Spleen (tissue), 11 donors: Measurements from ENCODE around the gene CAMK1D. TPM values are rescaled to one million over a fixed set of nuclear protein-coding genes. Genes with fewer than 3 reads are reported as not detected.
A peak's percentile ranks its signal among the peaks of the same experiment; 100 is the strongest.

ENCODE experiments used
- DNase-seq: peaks from one replicate; pipeline ENCODE4 v3.0.0-alpha.2; 2020
- H3K27ac ChIP-seq, 8 donors: fragments of 200-600 bp; sonication (generic) in 7 of 8; 1 replicate in 4 of 8; 2 replicates in 4 of 8; pipeline versions ENCODE4 v1.5.0 to v1.8.0; 2016 to 2021; ENCODE audit warnings: inconsistent platforms in 4 of 8, mild to moderate bottlenecking in 4 of 8, moderate library complexity in 1 of 8
- H3K27me3 ChIP-seq, 7 donors: fragments of 200-600 bp; sonication (generic) in 6 of 7; replicated peaks in 1 of 7; 1 replicate in 4 of 7; 2 replicates in 3 of 7; pipeline versions ENCODE4 v1.5.0 to v1.8.0; 2016 to 2021; ENCODE audit warnings: inconsistent platforms in 3 of 7, mild to moderate bottlenecking in 1 of 7
- H3K36me3 ChIP-seq, 6 donors: fragments of 200-600 bp; sonication (generic) in 5 of 6; 1 replicate in 4 of 6; 2 replicates in 2 of 6; pipeline versions ENCODE4 v1.5.0 to v1.8.0; 2016 to 2021; ENCODE audit warnings: inconsistent platforms in 2 of 6
- H3K4me1 ChIP-seq, 6 donors: fragments of 200-600 bp; sonication (generic) in 5 of 6; 1 replicate in 3 of 6; 2 replicates in 3 of 6; pipeline versions ENCODE4 v1.5.0 to v1.8.0; 2016 to 2021; ENCODE audit warnings: inconsistent platforms in 3 of 6
- H3K4me3 ChIP-seq, 8 donors: fragments of 200-600 bp; sonication (generic) in 7 of 8; 1 replicate in 4 of 8; 2 replicates in 4 of 8; pipeline versions ENCODE4 v1.5.0 to v1.8.0; 2016 to 2021; ENCODE audit warnings: inconsistent platforms in 4 of 8, mild to moderate bottlenecking in 4 of 8, moderate library complexity in 2 of 8
- H3K9me3 ChIP-seq, 8 donors: fragments of 200-600 bp; sonication (generic) in 7 of 8; 1 replicate in 4 of 8; 2 replicates in 4 of 8; pipeline versions ENCODE4 v1.5.0 to v1.8.0; 2016 to 2021; ENCODE audit warnings: inconsistent platforms in 4 of 8
- POLR2A ChIP-seq, 3 donors: fragments of 450-650 bp; IDR thresholded peaks; one replicate each; pipeline ENCODE4 v1.5.1; 2017; ENCODE audit warnings: antibody characterized with exemption in 3 of 3, mild to moderate bottlenecking in 1 of 3
- POLR2AphosphoS5 ChIP-seq, 3 donors: sonication (generic); formaldehyde crosslinking; IDR thresholded peaks; one replicate each; pipeline ENCODE4 v1.5.1; 2017; ENCODE audit warnings: antibody characterized with exemption in 3 of 3
- WGBS, 5 donors: extraction: QIAGEN DNeasy Blood & Tissue Kit in 3 of 5; methylation state at CpG; one replicate each; pipeline versions ENCODE4 v1.1.5 to v1.1.7; 2013 to 2018; 5-methylcytosine and 5-hydroxymethylcytosine counted together
- intact Hi-C: fragments of 100-400 bp; cut with DNase I; formaldehyde crosslinking; loops from one replicate; pipeline ENCODE4 v1.15.0; 2023; ENCODE audit warnings: low total_unique reads
- polyA plus RNA-seq, 3 donors: library from polyadenylated mRNA; stranded (reverse); fragments of 200-250 nt; gene quantifications; one replicate each; pipeline ENCODE4 v1.2.1, GENCODE V29; 2013
- total RNA-seq, 7 donors: library from RNA; depleted of rRNA in 3 of 7; stranded (reverse); fragments of >200 nt in 3 of 7; fragmentation: NEBNext Ultra II Directional in 4 of 7; extraction: Animal tissue kit (Norgen Biotek cat#: 25700) in 4 of 7; gene quantifications; one replicate each; pipeline versions ENCODE4 v1.1.0 to v1.2.1, GENCODE V29; 2016 to 2021
- TF ChIP-seq, protein P1 (sequence below), 11 experiments: fragments of 200-600 bp in 7 of 11; fragments of 450-650 bp in 4 of 11; sonication (generic) in 4 of 11; IDR thresholded peaks in 8 of 11; conservative IDR thresholded peaks in 3 of 11; 1 replicate in 7 of 11; 2 replicates in 4 of 11; pipeline versions ENCODE4 v1.4.0 to v1.8.0; 2016 to 2021; ENCODE audit warnings: antibody characterized with exemption in 11 of 11, inconsistent platforms in 4 of 11, mild to moderate bottlenecking in 1 of 11
- donor health status: healthy with polysubstance abuse.
- donor health status: DM: no; HTN: no; CAD: no; lungs with moderate emphysema.
- donor health status: DM: no; HTN: no; CAD: no.
- donor health status: Bipolar disorder and iron deficiency.
- donor health status: healthy.
- donor health status: DM: no; HTN: no; CAD: no.
- donor health status: DM: yes; HTN: yes; CAD: no.

Gene CAMK1D
- total and polyA plus RNA-seq, 10 donors = 6.8 to 34.5 (median 20.0) TPM

DNA sequence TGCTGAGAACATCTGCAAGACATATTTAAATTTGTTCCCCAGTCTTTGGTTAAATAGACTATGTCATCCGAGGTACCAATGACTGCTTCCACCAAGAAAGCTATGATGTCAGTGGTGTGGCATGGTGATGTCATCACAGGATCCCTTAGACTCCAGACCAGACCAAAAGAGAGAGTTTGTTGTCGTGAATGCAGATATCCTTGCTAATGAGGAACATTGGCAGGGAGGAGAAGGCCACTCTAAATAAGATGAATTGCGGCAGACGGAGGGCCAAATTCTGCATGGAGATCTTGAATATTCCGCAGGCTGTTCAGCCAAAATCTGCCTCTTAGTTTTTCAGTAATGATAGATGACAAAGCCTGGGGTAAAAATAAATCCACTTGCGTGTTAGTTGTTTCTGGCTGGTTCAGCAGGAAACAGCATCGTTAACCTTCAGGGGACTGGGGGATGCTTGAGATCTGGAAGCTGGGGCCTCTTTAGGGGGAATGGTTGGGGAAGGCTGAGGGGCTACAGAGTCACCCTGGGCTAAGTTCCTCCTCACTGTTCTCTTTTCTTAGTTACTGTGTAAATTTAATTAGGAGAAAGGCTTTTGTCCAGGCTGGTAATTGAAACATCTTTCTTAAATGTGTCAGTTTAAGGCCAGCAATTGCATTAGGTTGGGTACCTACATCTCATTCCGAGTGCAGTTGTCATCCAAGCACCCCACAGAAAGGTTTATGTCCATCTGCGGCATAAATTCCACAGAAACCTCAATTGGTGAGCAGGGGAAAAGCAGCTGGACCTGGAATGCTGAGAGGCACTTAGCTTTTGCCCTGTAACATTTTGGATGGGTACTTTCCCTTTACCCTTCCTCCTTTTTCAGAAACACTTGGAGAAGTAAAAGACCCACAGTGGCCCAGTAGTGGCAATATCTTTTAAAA is 11.6 kb upstream of the CAMK1D start:
- no peaks in the 10 kb centered on the region for H3K36me3 ChIP-seq
- no peak for DNase-seq
- TF ChIP-seq, protein P1, sequence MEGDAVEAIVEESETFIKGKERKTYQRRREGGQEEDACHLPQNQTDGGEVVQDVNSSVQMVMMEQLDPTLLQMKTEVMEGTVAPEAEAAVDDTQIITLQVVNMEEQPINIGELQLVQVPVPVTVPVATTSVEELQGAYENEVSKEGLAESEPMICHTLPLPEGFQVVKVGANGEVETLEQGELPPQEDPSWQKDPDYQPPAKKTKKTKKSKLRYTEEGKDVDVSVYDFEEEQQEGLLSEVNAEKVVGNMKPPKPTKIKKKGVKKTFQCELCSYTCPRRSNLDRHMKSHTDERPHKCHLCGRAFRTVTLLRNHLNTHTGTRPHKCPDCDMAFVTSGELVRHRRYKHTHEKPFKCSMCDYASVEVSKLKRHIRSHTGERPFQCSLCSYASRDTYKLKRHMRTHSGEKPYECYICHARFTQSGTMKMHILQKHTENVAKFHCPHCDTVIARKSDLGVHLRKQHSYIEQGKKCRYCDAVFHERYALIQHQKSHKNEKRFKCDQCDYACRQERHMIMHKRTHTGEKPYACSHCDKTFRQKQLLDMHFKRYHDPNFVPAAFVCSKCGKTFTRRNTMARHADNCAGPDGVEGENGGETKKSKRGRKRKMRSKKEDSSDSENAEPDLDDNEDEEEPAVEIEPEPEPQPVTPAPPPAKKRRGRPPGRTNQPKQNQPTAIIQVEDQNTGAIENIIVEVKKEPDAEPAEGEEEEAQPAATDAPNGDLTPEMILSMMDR (IDR thresholded peaks at IDR 0.05 in 8 of 11, conservative IDR thresholded peaks at IDR 0.05 in 3 of 11) = no peak
- TF ChIP-seq POLR2A (IDR thresholded peaks at IDR 0.05) (no peak), POLR2AphosphoS5 (IDR thresholded peaks at IDR 0.05) (no peak)
- 43 to 55% (median 51%) methylated on average over 9 of the region's 9 CpGs for WGBS, 5 donors
- intact Hi-C loops = no loop called here
- H3K9me3 ChIP-seq = no peaks in the 10 kb centered on the region
- H3K4me1 ChIP-seq = peaks cover 0 to 49% (median 24%) of the 10 kb centered on the region in 6 donors
- H3K27me3 ChIP-seq = no peaks in the 10 kb centered on the region
- H3K27ac ChIP-seq = no peak overlapping the region
- no peak overlapping the region for H3K4me3 ChIP-seq

DNA sequence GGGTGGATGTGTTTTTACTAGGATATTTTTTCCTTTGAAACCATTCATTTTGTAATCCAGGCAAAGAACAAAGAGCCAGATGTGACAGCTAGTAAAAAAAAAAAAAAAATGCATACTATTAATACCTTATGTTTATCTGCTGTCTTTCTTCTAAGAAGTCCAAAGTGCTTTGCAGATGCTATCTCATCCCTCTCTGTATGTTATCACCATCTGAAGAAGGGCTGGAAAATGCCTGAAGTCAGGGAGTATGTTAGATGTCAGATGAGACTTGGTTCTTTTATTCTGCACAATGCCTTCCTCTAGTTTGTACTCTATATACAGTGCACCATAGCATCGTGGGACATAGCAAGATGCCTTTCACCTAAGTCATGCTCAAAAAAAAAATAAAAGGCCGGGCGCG is 10.4 kb upstream of the CAMK1D start:
- Histone ChIP-seq H3K4me1 (peaks cover 0 to 38% (median 14%) of the 10 kb centered on the region in 6 donors), H3K27ac (no peak overlapping the region), H3K36me3 (no peaks in the 10 kb centered on the region), H3K27me3 (no peaks in the 10 kb centered on the region), H3K9me3 (peaks cover 0 to 4% (median 0%) of the 10 kb centered on the region in 8 donors), H3K4me3 (no peak overlapping the region)
- TF ChIP-seq POLR2AphosphoS5 (IDR thresholded peaks at IDR 0.05) (no peak), POLR2A (IDR thresholded peaks at IDR 0.05) (no peak)
- TF ChIP-seq, protein P1 (IDR thresholded peaks at IDR 0.05 in 8 of 11, conservative IDR thresholded peaks at IDR 0.05 in 3 of 11) = no peak
- 75 to 95% (median 91%) methylated on average over 4 of the region's 4 CpGs for WGBS, 5 donors
- intact Hi-C loops = no loop called here
- no peak for DNase-seq

DNA sequence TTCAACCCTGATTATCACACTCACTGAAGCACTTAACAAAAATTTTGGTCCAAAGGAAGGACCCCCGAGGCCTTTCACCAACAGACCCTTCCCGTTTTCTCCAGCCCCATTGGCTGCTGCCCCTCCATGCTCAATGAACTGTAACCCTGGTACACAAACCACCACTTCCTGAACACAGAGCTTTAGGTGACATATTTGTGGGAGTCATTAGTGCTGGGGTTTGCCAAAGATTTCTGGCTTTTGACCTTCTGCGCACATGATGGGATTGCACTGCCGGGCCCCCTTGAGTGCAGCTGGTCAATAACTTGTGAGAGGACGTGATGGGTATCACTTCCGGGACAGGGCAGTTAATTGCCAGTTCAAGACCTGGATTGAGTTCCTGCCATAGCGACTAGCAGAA is 9.0 kb upstream of the CAMK1D start:
- Histone ChIP-seq H3K27me3 (no peaks in the 10 kb centered on the region), H3K36me3 (no peaks in the 10 kb centered on the region), H3K9me3 (peaks cover 0 to 4% (median 0%) of the 10 kb centered on the region in 8 donors), H3K4me1 (peaks cover 0 to 42% (median 11%) of the 10 kb centered on the region in 6 donors), H3K4me3 (no peak overlapping the region), H3K27ac (peak overlapping the region in 6 of 8 donors; percentile 34 to 74 (median 53))
- WGBS, 5 donors = 64 to 84% (median 79%) methylated on average over 7 of the region's 7 CpGs
- DNase-seq = no peak
- TF ChIP-seq POLR2AphosphoS5 (IDR thresholded peaks at IDR 0.05) (no peak), POLR2A (IDR thresholded peaks at IDR 0.05) (no peak)
- TF ChIP-seq, protein P1 (IDR thresholded peaks at IDR 0.05 in 8 of 11, conservative IDR thresholded peaks at IDR 0.05 in 3 of 11) = no peak
- intact Hi-C loops = no loop called here

DNA sequence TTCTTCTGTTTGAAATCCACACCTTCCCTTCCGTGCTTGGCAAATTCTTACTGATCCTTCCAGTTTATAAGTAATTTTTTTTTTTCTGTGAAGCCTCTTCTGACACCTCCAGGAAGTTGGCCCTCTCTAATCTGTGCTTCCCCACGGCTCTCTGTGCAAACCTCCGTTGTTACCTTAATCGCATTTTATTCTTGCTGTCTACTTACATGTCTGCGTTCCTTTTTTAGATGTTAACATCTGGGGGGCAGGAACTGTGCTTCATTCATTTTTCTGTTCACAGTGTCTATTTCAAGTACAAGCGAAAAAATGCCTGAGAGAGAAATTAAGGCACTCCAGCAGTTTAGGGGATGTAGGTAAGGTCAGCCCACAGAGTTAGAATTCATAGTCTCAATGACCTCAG is 8.4 kb upstream of the CAMK1D start:
- no peaks in the 10 kb centered on the region for H3K36me3 ChIP-seq
- H3K27me3 ChIP-seq = no peaks in the 10 kb centered on the region
- TF ChIP-seq POLR2AphosphoS5 (IDR thresholded peaks at IDR 0.05) = no peak
- TF ChIP-seq POLR2A (IDR thresholded peaks at IDR 0.05) = no peak
- TF ChIP-seq, protein P1 (IDR thresholded peaks at IDR 0.05 in 8 of 11, conservative IDR thresholded peaks at IDR 0.05 in 3 of 11) = no peak
- 37 to 48% (median 44%) methylated on average over 6 of the region's 6 CpGs for WGBS, 5 donors
- peak overlapping the region in 7 of 8 donors; percentile 37 to 74 (median 64) for H3K27ac ChIP-seq
- DNase-seq = no peak
- peaks cover 0 to 4% (median 0%) of the 10 kb centered on the region in 8 donors for H3K9me3 ChIP-seq
- intact Hi-C loops = no loop called here
- peaks cover 0 to 45% (median 11%) of the 10 kb centered on the region in 6 donors for H3K4me1 ChIP-seq
- no peak overlapping the region for H3K4me3 ChIP-seq
